ENCODE data around the gene CCDC27.

Gene CCDC27

GRCh38 chr1:3707298-3707938 is 44.8 kb upstream of the CCDC27 start:
- peak; percentile 60 for DNase-seq (ENCODE audit: low read depth)
- TF ChIP-seq CTCF (IDR thresholded peaks at IDR 0.05; ENCODE audit: insufficient read depth, low read depth, low read length, missing control alignments) = no peak
- peak overlapping the region; percentile 58 for H3K4me3 ChIP-seq (ENCODE audit: low read length)

GRCh38 chr1:3707939-3708328 is 44.3 kb upstream of the CCDC27 start:
- DNase-seq (ENCODE audit: low read depth) = no peak
- TF ChIP-seq CTCF (IDR thresholded peaks at IDR 0.05; ENCODE audit: insufficient read depth, low read depth, low read length, missing control alignments) = no peak
- peak overlapping the region; percentile 58 for H3K4me3 ChIP-seq (ENCODE audit: low read length)

GRCh38 chr1:3708791-3709190 is 43.5 kb upstream of the CCDC27 start:
- TF ChIP-seq CTCF (IDR thresholded peaks at IDR 0.05; ENCODE audit: insufficient read depth, low read depth, low read length, missing control alignments) = no peak
- peak overlapping the region; percentile 58 for H3K4me3 ChIP-seq (ENCODE audit: low read length)
- peak; percentile 20 for DNase-seq (ENCODE audit: low read depth)

GRCh38 chr1:3710251-3710650 is 42.0 kb upstream of the CCDC27 start:
- no peak overlapping the region for H3K4me3 ChIP-seq (ENCODE audit: low read length)
- TF ChIP-seq CTCF (IDR thresholded peaks at IDR 0.05; ENCODE audit: insufficient read depth, low read depth, low read length, missing control alignments) = no peak

GRCh38 chr1:3711381-3711779 is 40.9 kb upstream of the CCDC27 start:
- no peak for TF ChIP-seq CTCF (IDR thresholded peaks at IDR 0.05; ENCODE audit: insufficient read depth, low read depth, low read length, missing control alignments)
- no peak for DNase-seq (ENCODE audit: low read depth)
- no peak overlapping the region for H3K4me3 ChIP-seq (ENCODE audit: low read length)

More at GRCh38 chr1:3710251-3710650, 42.0 kb upstream of the CCDC27 start:
- DNase-seq (ENCODE audit: low read depth) = no peak

DNA sequence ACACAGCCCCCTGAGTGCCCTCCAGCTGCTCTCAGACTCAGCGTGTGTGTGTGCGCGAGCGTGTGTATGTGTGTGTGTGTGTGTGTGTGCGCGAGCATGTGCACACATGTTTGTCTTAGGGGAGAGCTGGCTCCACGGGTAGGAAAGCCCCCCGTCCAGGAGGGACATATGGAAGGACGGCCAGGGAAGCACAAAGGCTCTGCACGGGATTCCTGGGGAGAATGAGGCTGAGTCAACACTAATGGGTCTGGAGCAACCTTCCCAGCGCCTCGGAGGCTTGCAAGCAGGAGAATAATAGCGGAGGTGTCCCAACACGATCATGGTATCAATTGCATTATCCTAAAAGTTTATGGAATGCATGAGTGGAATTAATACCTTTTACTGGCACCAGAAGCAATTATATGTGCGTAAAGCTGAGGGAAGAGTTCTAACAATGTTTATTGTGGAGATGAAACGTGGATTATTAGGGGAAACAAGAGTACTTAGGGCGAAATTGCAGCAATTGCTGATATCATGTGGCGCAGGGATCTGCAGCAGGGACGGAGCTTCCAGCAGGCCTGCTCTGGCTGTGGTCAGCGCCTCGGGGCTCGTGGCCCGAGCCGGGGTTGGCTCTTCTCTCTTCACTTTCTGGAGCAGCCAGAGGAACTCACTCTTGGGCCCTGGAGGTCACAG is 40.3 kb upstream of the CCDC27 start:
- TF ChIP-seq CTCF (IDR thresholded peaks at IDR 0.05; ENCODE audit: insufficient read depth, low read depth, low read length, missing control alignments) = no peak
- H3K4me3 ChIP-seq (ENCODE audit: low read length) = no peak overlapping the region
- peak; percentile 92 for DNase-seq (ENCODE audit: low read depth)
